Measurements from ENCODE around the gene ADAM11.

The ADAM11 gene

GRCh38 chr17:44759086-44759915 lies 513 bp downstream of the ADAM11 start:
- DNase-seq, result peak in 1 of 3 donors; percentile 22

- DNase-seq, result no peak
Observed at GRCh38 chr17:44759916-44760243, 1.1 kb downstream of the ADAM11 start.

- no peak for DNase-seq
Observed at GRCh38 chr17:44760474-44761308, 1.9 kb downstream of the ADAM11 start.

DNA sequence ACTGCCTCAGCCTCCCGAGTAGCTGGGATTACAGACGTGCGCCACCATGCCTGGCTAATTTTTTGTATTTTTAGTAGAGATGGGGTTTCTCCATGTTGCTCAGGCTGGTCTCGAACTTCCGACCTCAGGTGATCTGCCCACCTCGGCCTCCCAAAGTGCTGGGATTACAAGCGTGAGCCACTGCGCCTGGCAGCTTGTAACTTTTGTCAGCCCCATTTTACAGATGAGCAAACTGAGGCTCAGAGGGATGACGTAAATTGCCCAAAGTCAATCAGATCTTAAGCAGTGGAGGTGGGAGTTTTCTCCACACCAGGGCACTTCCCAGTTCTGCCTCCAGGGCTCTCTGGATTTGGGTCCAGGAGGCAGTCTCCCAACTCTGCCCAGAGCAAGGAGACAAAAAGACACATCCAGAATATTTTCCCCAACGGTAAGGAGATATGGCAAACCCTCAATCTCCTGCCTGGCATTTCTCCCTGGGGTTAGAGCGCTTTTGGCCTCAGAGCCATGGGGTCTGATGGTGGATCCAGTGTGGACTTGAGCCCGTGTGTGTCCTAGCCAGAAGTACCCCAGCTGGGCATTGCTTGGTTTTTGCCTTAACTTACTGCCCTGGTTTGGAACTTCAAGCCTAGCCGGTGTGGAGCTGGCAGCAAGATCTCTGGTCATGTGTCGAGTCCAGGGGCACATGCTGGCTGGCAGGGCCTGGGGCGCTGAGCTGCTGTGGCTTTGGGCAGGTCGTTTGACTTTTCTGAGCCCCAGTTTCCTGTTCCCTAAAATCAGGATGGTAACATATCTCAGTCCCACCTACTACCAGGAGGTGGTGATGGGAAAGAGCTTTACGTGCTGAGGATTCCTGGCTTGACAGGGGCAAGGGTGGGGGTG lies 3.4 kb downstream of the ADAM11 start:
- no peak for DNase-seq

DNA sequence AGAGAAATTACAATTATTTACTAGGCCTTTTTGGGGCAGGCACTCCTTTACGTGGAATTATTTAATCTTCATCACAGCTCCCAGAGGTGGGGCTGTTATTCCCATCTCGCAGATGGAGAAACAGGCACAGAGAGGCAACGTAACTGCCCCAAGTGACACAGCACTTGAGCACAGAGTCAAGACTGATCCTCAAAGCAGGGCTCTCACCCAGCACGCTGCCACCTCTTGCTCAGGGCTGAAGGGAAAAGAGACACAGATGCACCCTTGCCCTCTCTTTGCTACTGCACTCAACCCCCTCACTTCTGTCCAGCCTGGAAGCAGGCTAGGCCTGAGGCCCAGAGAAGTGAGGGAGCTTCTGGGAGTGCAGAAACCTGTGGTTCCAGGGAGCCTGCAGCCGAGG lies 4.4 kb downstream of the ADAM11 start:
- no peak for DNase-seq

DNA sequence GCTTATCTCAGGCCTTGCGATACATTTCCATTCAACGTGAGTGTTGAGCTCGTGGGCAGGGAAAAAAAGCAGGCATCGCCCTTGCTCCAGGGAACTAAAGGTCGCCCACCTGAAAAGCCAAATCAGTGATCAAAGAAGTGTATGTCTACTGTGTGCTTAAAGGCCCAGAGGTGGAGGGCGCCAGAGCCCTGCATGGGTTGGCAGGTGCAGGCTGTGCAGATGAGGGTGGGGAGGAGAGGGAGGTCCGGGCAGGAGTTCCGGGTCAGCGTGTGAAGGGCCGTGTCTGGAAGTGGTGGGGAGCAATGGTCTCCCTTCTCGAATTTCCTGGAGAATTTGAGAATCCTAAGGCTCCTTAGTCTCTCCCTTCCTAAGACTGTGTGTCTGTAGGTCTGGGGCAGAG lies 7.2 kb downstream of the ADAM11 start:
- no peak for DNase-seq

GRCh38 chr17:44766409-44767038 lies 7.7 kb downstream of the ADAM11 start:
- peak in 1 of 3 donors; percentile 28 for DNase-seq

GRCh38 chr17:44767493-44767892 lies 8.7 kb downstream of the ADAM11 start:
- no peak for DNase-seq

DNA sequence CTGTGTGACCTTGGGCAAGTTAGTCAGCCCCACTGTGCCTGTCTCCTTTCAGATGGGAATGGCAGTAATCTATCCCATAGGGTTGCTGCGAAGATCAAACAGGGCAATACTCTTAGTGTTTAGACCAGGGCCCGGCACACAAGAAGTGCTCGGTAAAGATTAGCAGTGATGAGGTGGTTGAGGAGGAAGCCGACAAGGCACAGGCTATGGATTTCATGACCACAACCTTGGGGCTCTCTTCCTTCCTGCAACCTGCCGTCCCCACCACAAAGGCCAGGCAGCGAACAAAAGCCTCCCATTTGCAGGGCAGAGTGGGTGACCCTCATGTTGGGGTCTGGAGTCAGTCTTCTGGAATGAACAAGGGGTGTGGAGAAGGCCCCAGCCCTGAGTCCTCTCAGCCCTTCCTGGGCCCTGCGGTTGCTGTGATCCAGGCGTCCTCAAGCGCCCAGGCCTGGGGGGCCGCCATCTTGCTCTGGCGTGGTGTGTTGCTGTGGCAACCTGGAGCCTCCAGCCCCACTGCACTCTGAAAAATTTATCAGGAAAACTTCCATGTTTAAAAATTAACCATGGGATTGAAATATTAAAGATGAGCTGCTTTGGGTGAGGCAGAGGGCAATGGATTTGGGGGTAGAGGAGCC lies 9.8 kb downstream of the ADAM11 start:
- no peak for DNase-seq

GRCh38 chr17:44769230-44769629 lies 10.4 kb downstream of the ADAM11 start:
- DNase-seq, result no peak

DNA sequence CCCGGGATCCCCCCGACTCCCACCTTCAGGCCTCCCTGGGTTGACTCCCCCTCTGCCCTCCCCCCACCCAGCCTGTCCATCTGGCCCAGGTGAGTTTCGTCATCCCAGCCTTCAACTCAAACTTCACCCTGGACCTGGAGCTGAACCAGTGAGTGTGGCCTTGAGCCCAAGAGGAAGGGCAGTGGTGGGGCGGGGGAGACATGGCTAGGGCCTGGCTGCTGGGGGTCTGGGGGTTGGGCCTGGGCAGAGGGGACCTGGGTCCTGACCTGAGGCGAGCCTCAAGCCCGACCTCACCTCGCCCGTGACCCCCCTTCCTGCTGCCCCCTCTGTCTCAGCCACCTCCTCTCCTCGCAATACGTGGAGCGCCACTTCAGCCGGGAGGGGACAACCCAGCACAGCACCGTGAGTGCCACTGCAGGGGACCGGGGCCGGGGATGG lies 10.9 kb downstream of the ADAM11 start:
- no peak for DNase-seq

- peak; percentile 44 to 54 (median 52) for DNase-seq
Observed at GRCh38 chr17:44770166-44770925, 11.6 kb downstream of the ADAM11 start.

GRCh38 chr17:44772308-44773045 lies 13.7 kb downstream of the ADAM11 start:
- no peak for DNase-seq

DNA sequence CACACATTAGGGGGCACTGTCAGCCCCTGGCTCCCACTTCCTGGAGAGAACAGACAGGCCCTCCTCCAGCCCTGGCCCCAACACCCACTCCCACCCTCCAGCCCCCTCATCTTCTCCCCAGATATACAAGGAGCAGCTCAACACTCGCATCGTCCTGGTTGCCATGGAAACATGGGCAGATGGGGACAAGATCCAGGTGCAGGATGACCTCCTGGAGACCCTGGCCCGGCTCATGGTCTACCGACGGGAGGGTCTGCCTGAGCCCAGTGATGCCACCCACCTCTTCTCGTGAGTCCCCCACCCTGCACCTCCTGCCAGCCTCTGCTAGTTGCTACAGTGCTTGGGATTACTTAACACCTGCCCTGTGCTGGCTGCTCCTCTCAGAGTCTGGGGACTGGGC lies 14.4 kb downstream of the ADAM11 start:
- DNase-seq, result no peak

- peak; percentile 88 to 94 (median 92) for DNase-seq
Observed at GRCh38 chr17:44774271-44775135, 15.7 kb downstream of the ADAM11 start.

DNA sequence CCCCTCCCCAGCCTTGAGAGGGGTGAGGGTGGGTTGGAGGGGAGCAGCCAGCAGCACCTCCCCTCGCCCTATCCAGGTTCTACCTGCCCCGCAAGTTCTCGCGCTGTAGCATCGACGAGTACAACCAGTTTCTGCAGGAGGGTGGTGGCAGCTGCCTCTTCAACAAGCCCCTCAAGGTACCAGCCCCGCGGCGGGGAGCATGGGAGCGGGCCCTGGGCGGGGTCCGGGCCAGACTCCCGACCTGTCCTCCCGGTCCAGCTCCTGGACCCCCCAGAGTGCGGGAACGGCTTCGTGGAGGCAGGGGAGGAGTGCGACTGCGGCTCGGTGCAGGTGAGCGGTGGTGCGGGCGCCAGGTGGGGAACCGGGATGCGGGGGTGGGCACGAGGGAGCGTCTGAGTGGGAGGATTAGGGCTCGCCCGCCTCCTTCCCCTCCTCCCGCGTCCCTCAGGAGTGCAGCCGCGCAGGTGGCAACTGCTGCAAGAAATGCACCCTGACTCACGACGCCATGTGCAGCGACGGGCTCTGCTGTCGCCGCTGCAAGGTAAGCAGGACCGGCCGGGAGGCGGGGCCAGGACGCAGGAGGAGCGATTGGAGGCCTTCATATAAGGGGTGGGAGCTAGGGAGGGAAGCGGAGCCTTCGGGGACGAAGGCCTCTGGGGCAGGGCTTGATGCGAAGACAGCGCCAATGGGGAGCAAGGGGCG lies 16.5 kb downstream of the ADAM11 start:
- peak; percentile 97 to 98 (median 98) for DNase-seq

DNA sequence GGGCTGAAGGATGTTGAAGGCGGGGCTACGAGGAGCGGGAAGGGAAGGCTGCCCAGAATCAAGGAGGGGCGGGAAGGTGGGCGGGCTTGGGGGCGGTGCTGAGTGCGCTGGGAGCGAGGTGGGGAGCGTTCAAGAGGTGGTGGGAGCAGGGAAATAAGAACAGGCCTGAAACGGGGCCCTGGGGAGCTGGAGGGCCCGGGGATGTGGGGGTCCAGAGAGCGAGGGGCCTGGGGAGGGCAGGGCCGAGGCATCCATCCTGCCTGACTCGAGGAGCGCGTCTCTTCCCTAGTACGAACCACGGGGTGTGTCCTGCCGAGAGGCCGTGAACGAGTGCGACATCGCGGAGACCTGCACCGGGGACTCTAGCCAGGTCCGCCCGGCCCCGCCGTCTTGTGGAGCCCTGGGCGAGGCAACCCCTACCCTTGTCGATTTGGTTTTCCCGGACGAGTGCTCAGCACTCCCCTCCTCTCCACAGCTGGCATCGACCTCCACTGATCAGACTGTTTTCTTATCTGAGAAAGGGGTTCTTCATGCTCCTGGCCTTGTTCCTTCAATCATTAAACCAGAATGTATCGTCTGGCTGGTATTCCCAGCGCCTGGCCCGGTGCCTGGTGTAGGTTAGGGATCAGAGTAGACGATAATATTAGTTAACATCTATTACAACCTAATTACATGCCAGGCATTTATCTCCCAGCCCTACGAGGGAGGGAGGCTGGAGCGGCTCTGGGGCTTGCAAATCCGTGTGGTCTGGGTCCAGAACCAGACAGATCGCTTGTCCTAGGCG lies 17.2 kb downstream of the ADAM11 start:
- no peak for DNase-seq
